ENCODE measurements around the gene AAMP.
A peak's percentile ranks its signal among the peaks of the same experiment; 100 is the strongest.
"Not testable (repeated sequence)": the region's sequence is repeated elsewhere in the genome, so short reads cannot be mapped to it uniquely, and the experiment has no call there.

Gene AAMP

DNA sequence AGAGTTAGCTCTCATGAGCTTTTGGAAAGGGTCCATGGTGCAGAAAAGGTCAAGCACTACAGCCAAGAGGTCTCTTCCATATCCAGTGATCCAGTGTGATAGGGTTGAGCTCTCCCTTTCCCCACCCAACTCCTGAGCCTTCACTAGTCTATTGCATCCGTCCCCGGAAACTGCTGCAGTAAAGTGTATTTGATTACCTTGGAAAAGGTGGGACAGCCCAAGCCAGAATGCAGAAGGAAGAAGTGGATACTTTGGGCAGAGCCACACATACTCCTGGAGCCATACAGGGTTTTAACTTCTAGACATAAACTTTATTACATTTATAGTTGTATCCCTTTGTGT is 3.9 kb upstream of the AAMP start:
- DNase-seq: no peak

DNA sequence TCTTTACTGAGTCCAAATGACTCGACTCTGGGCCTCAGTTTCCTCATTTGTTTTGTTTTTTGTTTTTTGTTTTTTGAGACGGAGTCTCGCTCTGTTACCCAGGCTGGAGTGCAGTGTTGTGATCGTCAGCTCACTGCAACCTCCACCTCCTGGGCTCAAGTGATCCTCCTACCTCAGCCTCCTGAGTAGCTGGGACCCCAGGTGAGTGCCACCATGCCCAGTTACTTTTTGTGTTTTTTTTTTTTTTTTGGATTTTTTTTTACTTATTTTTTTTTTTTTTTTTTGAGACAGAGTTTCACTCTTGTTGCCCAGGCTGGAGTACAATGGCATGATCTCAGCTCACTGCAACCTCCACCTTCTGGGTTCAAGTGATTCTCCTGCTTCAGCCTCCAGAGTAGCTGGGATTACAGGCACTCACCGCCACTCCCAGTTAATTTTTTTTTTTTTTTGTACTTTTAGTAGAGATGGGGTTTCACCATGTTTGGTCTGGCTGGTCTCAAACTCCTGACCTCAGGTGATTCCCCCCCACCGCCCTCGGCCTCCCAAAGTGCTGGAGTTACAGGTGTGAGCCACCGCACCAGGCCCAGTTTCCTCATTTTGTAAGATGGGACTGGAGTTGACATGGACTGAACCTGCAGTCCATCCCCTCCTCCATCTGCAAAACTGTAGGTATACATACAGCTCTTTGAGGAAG is 3.4 kb upstream of the AAMP start:
- DNase-seq: not testable (repeated sequence)

DNA sequence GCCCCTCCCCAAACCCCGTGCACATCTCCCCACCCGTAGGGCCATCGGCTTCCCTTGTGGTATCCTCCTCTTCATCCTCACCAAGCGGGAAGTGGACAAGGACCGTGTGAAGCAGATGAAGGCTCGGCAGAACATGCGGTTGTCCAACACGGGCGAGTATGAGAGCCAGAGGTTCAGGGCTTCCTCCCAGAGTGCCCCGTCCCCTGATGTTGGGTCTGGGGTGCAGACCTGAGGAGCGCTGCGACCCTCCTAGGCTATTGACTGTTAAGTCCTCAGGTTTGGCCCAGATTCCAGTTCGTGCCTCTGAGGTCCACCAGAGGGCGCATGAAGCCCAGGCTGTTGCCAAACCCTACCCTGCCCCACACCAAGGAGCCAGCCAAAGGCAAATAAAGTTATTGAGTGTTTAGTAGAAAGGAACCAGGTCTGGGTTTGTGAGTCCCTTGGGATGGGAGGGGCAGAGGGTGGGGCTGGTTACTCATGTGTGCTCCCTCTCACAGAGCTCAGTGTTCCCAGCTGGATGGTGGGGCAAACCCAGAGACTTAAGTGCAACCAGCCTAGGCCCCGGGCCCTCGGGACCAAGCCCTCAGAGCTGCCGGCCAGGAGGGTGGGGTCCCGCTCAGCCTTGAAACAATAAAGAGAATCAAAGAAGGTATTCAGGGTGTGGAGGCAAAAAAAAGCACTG is 2.7 kb upstream of the AAMP start:
- peak; percentile 80 for DNase-seq

DNA sequence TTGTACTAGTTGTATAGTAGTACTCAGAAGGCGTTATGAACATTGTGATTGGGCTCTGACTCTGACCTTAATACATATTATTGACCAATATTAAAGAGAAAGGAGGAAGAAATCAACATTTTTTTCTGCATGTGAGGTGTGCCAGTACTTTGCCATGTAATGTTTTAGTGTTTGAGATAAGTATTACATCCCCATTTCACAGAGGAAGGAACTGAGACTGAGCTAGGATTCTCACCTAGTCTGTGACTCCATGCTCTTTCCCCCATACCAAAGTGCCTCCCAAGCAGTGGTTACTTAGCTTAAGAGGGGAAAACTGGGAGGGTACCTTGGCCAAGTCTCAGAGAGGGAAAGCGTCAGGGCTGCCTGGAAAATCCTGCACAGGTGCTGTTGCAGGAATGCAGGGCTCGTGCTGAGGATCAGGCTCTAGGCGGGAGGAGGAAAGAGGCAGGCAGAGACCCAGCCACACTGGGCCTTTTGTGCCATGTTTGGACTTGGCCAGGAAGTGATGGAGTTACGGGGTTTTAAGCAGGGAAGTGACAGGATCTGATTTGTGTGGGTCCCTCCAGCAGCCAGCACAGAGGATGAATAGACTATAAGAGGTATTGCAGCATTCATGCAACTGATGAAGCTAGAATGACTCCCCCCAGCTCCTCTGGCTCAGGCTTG is 2.1 kb upstream of the AAMP start:
- no peak for DNase-seq

- DNase-seq: no peak
These were observed 1.5 kb upstream of the AAMP start for GRCh38 chr2:218271487-218271797.

DNA sequence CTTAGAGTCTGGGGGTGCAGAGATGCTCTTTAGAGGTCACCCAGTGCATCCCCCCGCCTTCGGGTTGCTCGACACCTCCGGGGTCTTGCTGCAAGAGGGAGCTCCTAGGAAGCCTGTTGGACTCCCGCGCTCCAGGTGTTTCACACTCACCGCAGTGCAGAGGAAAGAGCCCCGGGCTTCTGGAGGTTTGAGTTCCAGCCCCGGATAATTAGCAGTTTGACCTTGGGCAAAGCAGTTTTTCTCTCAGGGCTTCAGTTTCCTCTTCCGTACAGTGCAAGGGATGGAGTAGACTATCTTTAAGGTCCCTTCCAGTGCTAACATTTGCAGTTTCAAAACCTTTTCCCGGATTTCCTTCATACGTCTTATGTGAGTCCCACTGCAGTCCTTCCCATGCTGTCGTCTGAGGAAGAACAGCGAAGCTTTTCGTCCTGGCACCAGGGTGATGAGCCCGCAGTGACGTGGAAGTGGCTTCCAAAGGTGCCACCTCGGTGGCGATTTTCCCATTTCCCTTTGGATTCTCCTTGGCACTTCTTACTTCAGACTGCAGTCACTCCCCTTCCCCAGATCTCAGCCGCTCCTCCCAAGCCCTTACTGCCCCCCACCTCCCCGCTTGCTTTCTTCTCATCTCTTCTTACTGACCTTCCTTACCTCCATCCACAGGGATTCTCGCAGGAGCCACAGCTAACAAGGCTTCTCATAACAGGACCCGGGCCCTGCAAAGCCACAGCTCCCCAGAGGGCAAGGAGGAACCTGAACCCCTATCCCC is 967 bp upstream of the AAMP start:
- no peak for DNase-seq

DNA sequence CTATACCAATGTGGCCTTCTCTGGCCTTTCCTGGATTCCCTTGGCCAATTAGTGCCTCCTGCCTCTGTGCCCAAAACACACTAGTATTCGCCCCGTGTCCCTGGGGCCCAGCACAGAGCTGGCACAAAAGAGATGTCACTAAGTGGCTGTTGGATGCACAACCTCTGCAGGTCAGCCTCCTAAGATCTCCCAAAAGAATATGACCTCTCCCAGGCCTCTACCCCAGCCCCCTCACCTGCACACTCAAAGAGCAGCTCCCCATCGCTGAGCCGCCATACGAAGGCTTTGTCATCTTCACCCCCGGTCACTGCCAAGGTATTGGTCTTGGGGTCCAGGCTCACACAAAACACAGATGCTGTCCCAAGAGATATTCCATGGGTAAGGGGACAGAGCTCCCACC is 2.7 kb downstream of the AAMP start:
- no peak for DNase-seq

GRCh38 chr2:218266316-218266979 is 3.5 kb downstream of the AAMP start:
- DNase-seq: no peak

GRCh38 chr2:218265626-218266025 is 4.3 kb downstream of the AAMP start:
- DNase-seq: no peak

DNA sequence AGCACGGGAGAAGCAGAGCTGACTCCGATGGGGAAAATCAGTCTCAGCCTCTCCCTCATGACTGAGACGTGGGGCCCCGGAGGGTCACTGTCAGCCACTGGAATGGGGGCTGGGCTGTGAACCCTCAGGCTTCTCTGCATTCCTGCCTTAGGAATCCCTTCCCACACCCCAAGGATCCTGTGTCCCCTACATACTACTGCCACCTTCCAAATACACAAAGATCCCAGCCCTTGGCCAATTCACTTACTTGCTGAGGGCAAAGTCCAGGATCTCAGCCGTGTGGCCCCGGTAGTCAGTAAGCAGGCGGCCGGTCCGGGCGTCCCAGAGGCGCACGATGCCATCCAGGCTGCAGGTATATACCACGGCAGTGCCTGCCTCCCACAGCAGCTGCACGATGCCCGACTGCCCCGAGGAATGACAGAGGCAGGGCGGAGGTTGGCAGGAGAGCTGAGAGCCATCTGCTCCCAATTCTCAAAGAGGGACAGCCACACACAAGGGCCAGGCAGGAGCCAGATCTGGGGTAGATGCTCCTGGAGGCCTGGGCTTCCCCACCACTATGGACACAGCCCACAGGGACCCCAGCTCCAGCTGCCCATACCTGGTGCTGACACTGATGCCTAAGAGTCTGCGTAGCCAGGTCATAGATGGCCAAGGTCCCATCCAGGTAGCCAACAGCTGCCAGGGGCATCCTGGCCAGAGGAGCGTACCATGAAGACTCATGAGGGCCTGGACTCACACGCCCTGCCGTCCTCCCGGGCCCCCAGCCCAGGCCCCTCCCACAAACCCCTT is 5.0 kb downstream of the AAMP start:
- DNase-seq: no peak

GRCh38 chr2:218263817-218264641 is 5.9 kb downstream of the AAMP start:
- no peak for DNase-seq

DNA sequence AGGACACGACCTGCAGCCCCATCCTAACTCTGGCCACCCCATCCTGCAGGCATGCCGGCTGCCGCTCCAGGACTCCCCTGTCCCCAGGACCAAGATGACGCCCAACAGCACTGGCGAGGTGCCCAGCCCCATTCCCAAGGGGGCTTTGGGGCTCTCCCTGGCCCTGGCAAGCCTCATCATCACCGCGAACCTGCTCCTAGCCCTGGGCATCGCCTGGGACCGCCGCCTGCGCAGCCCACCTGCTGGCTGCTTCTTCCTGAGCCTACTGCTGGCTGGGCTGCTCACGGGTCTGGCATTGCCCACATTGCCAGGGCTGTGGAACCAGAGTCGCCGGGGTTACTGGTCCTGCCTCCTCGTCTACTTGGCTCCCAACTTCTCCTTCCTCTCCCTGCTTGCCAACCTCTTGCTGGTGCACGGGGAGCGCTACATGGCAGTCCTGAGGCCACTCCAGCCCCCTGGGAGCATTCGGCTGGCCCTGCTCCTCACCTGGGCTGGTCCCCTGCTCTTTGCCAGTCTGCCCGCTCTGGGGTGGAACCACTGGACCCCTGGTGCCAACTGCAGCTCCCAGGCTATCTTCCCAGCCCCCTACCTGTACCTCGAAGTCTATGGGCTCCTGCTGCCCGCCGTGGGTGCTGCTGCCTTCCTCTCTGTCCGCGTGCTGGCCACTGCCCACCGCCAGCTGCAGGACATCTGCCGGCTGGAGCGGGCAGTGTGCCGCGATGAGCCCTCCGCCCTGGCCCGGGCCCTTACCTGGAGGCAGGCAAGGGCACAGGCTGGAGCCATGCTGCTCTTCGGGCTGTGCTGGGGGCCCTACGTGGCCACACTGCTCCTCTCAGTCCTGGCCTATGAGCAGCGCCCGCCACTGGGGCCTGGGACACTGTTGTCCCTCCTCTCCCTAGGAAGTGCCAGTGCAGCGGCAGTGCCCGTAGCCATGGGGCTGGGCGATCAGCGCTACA is 7.0 kb downstream of the AAMP start:
- no peak for DNase-seq

DNA sequence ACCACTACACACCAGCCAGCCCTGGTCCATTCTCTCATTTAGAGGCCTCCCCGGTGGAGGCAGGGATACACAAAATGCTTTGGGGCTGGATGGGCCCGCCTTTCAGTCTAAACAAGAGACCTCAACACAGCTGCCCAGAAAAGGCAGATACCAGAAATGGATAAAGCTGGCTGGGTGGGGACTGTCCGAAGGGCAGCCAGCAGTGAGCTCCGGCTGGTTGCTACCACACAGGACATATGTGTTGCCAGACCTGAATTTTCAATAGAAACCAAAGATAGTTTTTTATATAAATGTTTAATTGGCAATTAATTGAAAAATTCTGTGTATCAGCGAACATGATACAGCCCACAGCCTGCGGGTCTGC is 7.7 kb downstream of the AAMP start:
- no peak for DNase-seq

DNA sequence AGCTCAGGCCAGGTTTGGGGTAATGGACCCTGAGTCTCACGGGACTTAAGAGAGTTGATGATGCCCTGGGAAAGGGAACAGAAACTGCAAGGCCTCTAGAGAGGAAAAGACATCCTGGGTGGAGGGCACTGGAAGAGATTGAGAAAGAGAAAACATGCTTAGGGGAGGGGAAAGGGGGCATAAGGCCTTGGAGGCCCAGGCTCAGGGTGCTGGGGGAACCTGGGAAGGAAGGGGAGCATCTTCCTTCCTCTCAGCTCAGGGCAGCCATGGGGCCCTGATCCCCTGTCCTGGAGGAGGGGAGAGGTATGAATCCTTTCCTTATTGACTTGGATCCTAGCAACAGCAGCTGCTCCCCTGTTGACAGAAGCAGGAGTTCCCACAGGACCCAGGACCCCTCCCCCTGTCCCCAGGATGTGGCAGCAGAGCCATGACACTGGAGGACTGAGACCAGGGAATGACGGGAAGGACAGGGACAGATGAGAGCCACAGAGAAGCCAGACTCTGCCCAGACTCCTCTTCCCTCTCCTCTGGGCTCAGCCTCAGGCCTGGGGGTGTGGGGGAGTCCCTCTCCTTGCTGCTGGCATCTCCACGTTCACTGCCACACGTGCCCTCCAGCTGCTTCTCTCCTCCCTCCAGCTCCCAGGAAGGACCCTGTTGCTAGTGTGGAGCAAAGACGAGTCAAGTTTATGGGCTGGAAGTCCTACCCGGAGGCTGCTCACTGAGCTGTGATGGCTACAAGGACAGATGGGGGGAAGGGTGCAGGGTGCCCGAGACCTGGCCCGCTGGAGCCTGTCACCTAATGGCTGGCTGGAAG is 8.3 kb downstream of the AAMP start:
- DNase-seq: no peak

DNA sequence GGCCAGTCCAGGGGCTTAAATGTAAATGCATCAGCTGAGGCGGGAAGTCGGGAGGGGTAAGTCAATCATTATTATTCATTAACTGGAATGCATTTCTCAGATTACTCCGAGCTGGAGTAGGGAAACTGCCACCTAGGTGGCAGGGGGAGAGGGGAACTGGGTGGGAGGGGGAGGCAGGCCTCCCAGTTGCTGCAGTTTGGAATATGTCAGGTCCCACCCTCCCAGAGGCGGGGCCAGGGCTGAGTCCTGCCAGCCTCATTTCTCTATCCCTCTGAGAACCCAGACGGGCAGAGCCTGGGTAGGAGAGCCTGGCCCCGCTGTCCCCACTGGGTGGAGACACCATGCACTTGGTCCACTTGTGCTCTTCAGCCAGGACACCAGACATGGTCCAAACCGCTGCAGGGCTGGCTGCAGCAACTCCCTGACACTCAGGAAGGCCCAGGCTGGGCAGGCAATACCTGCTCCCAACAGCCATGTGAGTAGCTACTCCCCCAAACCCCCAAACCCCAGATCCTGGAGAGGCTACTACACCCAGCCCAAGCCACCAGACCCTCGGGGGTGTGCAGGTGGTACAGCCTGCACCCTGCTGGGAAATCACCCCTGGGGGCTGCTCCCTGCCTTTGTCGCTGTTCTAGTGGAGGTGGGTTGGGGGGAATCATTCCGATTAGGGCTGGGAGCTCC is 9.1 kb downstream of the AAMP start, which contains the start of gene GPBAR1:
Gene GPBAR1, plus strand, starts transcription at position 274 of the 681 bp plus-strand sequence. CDS start 1,710 bp downstream, outside the sequence.
- DNase-seq: no peak

DNA sequence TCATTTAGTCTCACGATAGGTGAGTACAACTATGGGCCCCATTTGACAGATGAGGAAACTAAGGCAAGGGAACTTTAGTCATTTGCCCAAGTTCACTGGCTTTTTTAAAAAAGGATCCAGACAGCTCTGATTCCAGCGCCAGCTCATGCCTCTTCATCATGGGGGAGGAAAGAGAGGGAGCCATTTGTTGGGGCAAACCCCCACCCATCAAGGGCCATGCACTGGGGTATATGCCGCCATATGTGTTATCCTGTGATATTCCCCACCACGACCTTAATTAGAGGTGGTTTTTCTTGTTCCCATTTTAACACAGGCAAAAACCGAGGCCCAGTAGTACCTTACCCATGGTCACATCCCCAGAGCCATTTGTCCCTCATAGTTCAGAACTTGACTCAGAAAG is 9.8 kb downstream of the AAMP start:
- no peak for DNase-seq

DNA sequence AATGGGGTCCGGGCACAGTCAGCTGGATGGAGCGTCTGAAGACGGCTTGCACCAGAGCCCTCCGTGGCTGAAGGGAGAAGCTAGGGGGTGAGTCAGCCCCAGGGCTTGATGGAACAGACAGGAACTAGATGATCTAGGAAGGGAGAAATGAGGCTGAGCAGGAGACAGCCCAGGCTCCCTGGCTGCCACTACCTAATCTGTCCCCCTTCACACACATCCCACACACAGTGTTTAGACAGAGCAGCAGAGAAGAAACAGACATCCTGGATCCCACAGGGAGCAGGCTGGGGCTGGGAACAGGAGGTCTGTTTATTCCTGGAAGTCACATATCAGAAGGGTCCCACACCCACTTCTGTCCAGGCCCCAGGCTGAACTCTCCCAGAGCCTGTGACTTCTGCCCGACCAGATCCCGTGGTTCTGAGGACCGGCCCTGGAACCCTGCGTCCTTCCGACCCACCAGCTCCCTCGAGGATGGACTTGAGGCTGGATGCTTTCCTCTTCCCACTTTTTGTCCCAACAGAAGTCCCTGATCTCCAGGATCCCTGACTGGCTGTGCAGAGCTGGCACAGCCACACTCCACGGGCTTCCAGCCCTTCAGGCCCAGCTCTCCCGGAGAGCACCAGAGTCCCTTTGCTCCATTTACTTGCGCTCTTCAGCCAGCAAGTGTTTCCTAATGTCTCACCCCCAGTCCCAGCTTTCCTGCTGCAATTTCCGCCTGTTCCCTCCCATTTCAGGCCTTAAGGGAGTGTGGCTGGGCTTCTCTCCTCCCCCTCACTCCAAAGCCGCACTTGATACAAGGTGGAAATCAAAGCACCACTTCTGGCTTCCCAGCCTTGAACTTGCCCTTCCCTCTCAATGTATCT is 10.6 kb downstream of the AAMP start:
- DNase-seq: no peak
